Measurements from ENCODE around the gene VPS45.

VPS45 gene

GRCh38 chr1:150085406-150085805, 17.8 kb downstream of the VPS45 start:
- Histone ChIP-seq H3K27ac (ENCODE audit: extremely low read depth, low read depth, low read length) (no peak overlapping the region), H3K4me1 (ENCODE audit: control insufficient read depth, insufficient read depth, low read length) (no peaks in the 10 kb centered on the region), H3K36me3 (ENCODE audit: control insufficient read depth in 2 of 2, insufficient read depth in 1 of 2, low read length in 2 of 2) (peaks cover 51 to 93% of the 10 kb centered on the region in 2 experiments), H3K4me3 (ENCODE audit: low read depth, low read length) (no peak overlapping the region), H3K9me3 (ENCODE audit: control insufficient read depth, insufficient read depth, low read depth, low read length) (no peaks in the 10 kb centered on the region)
- no peak for TF ChIP-seq ZBTB6 (tag by site-specific recombination; IDR thresholded peaks at IDR 0.05)
- CTCF ChIA-PET, result no interaction called here
- POLR2A ChIA-PET, result no interaction called here

- Histone ChIP-seq H3K36me3 (ENCODE audit: control insufficient read depth in 2 of 2, insufficient read depth in 1 of 2, low read length in 2 of 2) (peaks cover 50 to 93% of the 10 kb centered on the region in 2 experiments), H3K27ac (ENCODE audit: extremely low read depth, low read depth, low read length) (no peak overlapping the region), H3K4me1 (ENCODE audit: control insufficient read depth, insufficient read depth, low read length) (no peaks in the 10 kb centered on the region), H3K4me3 (ENCODE audit: low read depth, low read length) (no peak overlapping the region), H3K9me3 (ENCODE audit: control insufficient read depth, insufficient read depth, low read depth, low read length) (no peaks in the 10 kb centered on the region)
- TF ChIP-seq ZNF707 (tag by site-specific recombination; IDR thresholded peaks at IDR 0.05), result no peak
- TF ChIP-seq KLF17 (tag by site-specific recombination; IDR thresholded peaks at IDR 0.05), result no peak
- TF ChIP-seq ZNF19 (tag by site-specific recombination; IDR thresholded peaks at IDR 0.05; ENCODE audit: low read depth), result no peak
- TF ChIP-seq ZNF148 (tag by site-specific recombination; IDR thresholded peaks at IDR 0.05; ENCODE audit: borderline replicate concordance), result no peak
- no peak for TF ChIP-seq ZNF518A (tag by site-specific recombination; conservative IDR thresholded peaks at IDR 0.05; ENCODE audit: low read depth)
- no peak for TF ChIP-seq ZNF529 (tag by site-specific recombination; IDR thresholded peaks at IDR 0.05; ENCODE audit: insufficient replicate concordance)
- TF ChIP-seq ZNF639 (tag by site-specific recombination; IDR thresholded peaks at IDR 0.05), result no peak
- TF ChIP-seq ZNF184 (tag by site-specific recombination; IDR thresholded peaks at IDR 0.05), result no peak
- no peak for TF ChIP-seq SETDB1 (IDR thresholded peaks at IDR 0.05; ENCODE audit: insufficient read length, low read length)
- TF ChIP-seq ZNF274 (IDR thresholded peaks at IDR 0.05; ENCODE audit: low read length), result no peak
- TF ChIP-seq ZNF274 (tag by site-specific recombination; IDR thresholded peaks at IDR 0.05; ENCODE audit: borderline replicate concordance), result no peak
- TF ChIP-seq ZNF558 (tag by site-specific recombination; IDR thresholded peaks at IDR 0.05), result no peak
- TF ChIP-seq ZNF514 (tag by site-specific recombination; IDR thresholded peaks at IDR 0.05), result no peak
- no peak for TF ChIP-seq ATF2 (tag by site-specific recombination; IDR thresholded peaks at IDR 0.05; ENCODE audit: low read depth)
- TF ChIP-seq ZNF585B (tag by site-specific recombination; IDR thresholded peaks at IDR 0.05), result no peak
- no peak for TF ChIP-seq ZNF792 (tag by site-specific recombination; IDR thresholded peaks at IDR 0.05)
- TF ChIP-seq ZSCAN18 (tag by site-specific recombination; IDR thresholded peaks at IDR 0.05), result no peak
- CTCF ChIA-PET, result interaction anchor here (1.0 kb wide), 1 partner anchor 14 kb away, joined by 3 read pairs; no protein-coding TSS in a partner anchor
- POLR2A ChIA-PET, result no interaction called here
These were observed 19.8 kb downstream of the VPS45 start for GRCh38 chr1:150087415-150087814.
